Body of pancreas (tissue), 4 donors: ENCODE measurements around the gene DCAF8. TPM values are rescaled to one million over a fixed set of nuclear protein-coding genes. Genes with fewer than 3 reads are reported as not detected.

Experiments used
- ATAC-seq: fragments of 150-250 bp; one replicate; pipeline ENCODE4 v1.9.1; 2016
- DNase-seq, 4 donors: peaks; one replicate each; pipeline ENCODE4 v3.0.0-alpha.2; 2019
- H3K27ac ChIP-seq, 4 donors: fragments of 200-600 bp; sonication (generic); 1 replicate in 3 of 4; 2 replicates in 1 of 4; pipeline versions ENCODE4 v1.5.1 to v1.6.1; 2016 to 2019; ENCODE audit warnings: mild to moderate bottlenecking in 1 of 4, mixed read lengths in 1 of 4, moderate library complexity in 1 of 4
- H3K27me3 ChIP-seq, 2 donors: fragments of 200-600 bp; sonication (generic); one replicate each; pipeline ENCODE4 v1.6.0; 2016; ENCODE audit warnings: mild to moderate bottlenecking in 1 of 2
- H3K36me3 ChIP-seq, 2 donors: fragments of 200-600 bp; sonication (generic); replicated peaks in 1 of 2; 2 replicates each; pipeline ENCODE4 v1.5.1; 2016; ENCODE audit warnings: low read depth in 2 of 2; ENCODE audit not compliant: insufficient read depth in 1 of 2
- H3K4me1 ChIP-seq: fragments of 200-600 bp; sonication (generic); one replicate; pipeline ENCODE4 v1.6.0; 2016
- H3K4me3 ChIP-seq, 2 donors: fragments of 200-600 bp; sonication (generic); 1 replicate in 1 of 2; 2 replicates in 1 of 2; pipeline ENCODE4 v1.5.1; 2016 to 2019
- H3K9me3 ChIP-seq, 3 donors: fragments of 200-600 bp; sonication (generic); 1 replicate in 2 of 3; 2 replicates in 1 of 3; pipeline ENCODE4 v1.5.1; 2016
- CTCF ChIP-seq, 7 experiments: fragments of 450-650 bp in 4 of 7; fragments of 200-600 bp in 3 of 7; sonication (generic) in 3 of 7; IDR thresholded peaks; one replicate each; pipeline ENCODE4 v1.5.1; 2016 to 2019; ENCODE audit warnings: antibody characterized with exemption in 7 of 7
- POLR2A ChIP-seq, 3 donors: fragments of 450-650 bp; IDR thresholded peaks; one replicate each; pipeline ENCODE4 v1.6.1; 2016; ENCODE audit warnings: antibody characterized with exemption in 3 of 3, mild to moderate bottlenecking in 2 of 3
- WGBS, 2 donors: methylation state at CpG; one replicate each; pipeline ENCODE4 v1.1.5; 2017; 5-methylcytosine and 5-hydroxymethylcytosine counted together
- intact Hi-C: fragments of 100-400 bp; cut with DNase I; formaldehyde crosslinking; loops from one replicate; pipeline ENCODE4 v1.15.1; 2023
- total RNA-seq, 2 donors: library from RNA; depleted of rRNA; stranded (reverse); fragments of >200 nt; gene quantifications; one replicate each; pipeline ENCODE4 v1.1.0, GENCODE V29; 2016

DCAF8 gene
- total RNA-seq, 2 donors from 2014 or later: 123 to 190 TPM

GRCh38 chr1:160236806-160237205 is 25.5 kb downstream of the DCAF8 start:
- TF ChIP-seq POLR2A (IDR thresholded peaks at IDR 0.05): no peak
- TF ChIP-seq CTCF (IDR thresholded peaks at IDR 0.05): no peak
- no peak overlapping the region for H3K27ac ChIP-seq
- peaks cover 15% of the 10 kb centered on the region for H3K4me1 ChIP-seq
- no peak for ATAC-seq
- peaks cover 5 to 24% of the 10 kb centered on the region in 2 donors for H3K36me3 ChIP-seq
- 83 to 85% methylated on average over 5 of the region's 5 CpGs for WGBS, 2 donors
- intact Hi-C loops: no loop called here
- no peaks in the 10 kb centered on the region for H3K27me3 ChIP-seq
- H3K9me3 ChIP-seq: no peaks in the 10 kb centered on the region
- no peak for DNase-seq
- H3K4me3 ChIP-seq: no peak overlapping the region

GRCh38 chr1:160232911-160233310 is 29.4 kb downstream of the DCAF8 start:
- TF ChIP-seq CTCF (IDR thresholded peaks at IDR 0.05) (no peak), POLR2A (IDR thresholded peaks at IDR 0.05) (no peak)
- DNase-seq (no peak), ATAC-seq (no peak)
- Histone ChIP-seq H3K36me3 (peaks cover 8 to 32% of the 10 kb centered on the region in 2 donors), H3K9me3 (no peaks in the 10 kb centered on the region), H3K4me1 (no peaks in the 10 kb centered on the region), H3K27ac (no peak overlapping the region), H3K4me3 (no peak overlapping the region), H3K27me3 (no peaks in the 10 kb centered on the region)
- intact Hi-C loops: no loop called here

- Histone ChIP-seq H3K36me3 (peaks cover 11 to 43% of the 10 kb centered on the region in 2 donors), H3K27me3 (no peaks in the 10 kb centered on the region), H3K4me1 (no peaks in the 10 kb centered on the region), H3K4me3 (no peak overlapping the region), H3K9me3 (no peaks in the 10 kb centered on the region), H3K27ac (no peak overlapping the region)
- no peak for DNase-seq
- TF ChIP-seq CTCF (IDR thresholded peaks at IDR 0.05) (no peak), POLR2A (IDR thresholded peaks at IDR 0.05) (no peak)
- ATAC-seq: no peak
- intact Hi-C loops: no loop called here
These were observed 33.9 kb downstream of the DCAF8 start for GRCh38 chr1:160228431-160228830.

GRCh38 chr1:160227561-160227960 is 34.8 kb downstream of the DCAF8 start:
- intact Hi-C loops: no loop called here
- ATAC-seq (no peak), DNase-seq (no peak)
- Histone ChIP-seq H3K4me1 (no peaks in the 10 kb centered on the region), H3K36me3 (peaks cover 11 to 51% of the 10 kb centered on the region in 2 donors), H3K9me3 (no peaks in the 10 kb centered on the region), H3K4me3 (no peak overlapping the region), H3K27ac (no peak overlapping the region), H3K27me3 (no peaks in the 10 kb centered on the region)
- TF ChIP-seq POLR2A (IDR thresholded peaks at IDR 0.05) (no peak), CTCF (IDR thresholded peaks at IDR 0.05) (no peak)
- 91 to 96% methylated on average over 1 of the region's 1 CpG for WGBS, 2 donors

- H3K4me1 ChIP-seq: no peaks in the 10 kb centered on the region
- ATAC-seq: no peak
- H3K4me3 ChIP-seq: no peak overlapping the region
- DNase-seq: no peak
- H3K27ac ChIP-seq: no peak overlapping the region
- no peaks in the 10 kb centered on the region for H3K9me3 ChIP-seq
- WGBS, 2 donors: 77 to 82% methylated on average over 4 of the region's 4 CpGs
- no peaks in the 10 kb centered on the region for H3K27me3 ChIP-seq
- intact Hi-C loops: no loop called here
- H3K36me3 ChIP-seq: peaks cover 11 to 55% of the 10 kb centered on the region in 2 donors
- no peak for TF ChIP-seq POLR2A (IDR thresholded peaks at IDR 0.05)
- no peak for TF ChIP-seq CTCF (IDR thresholded peaks at IDR 0.05)
These were observed 35.3 kb downstream of the DCAF8 start for GRCh38 chr1:160227034-160227433.
